SK-N-DZ (cell line): ENCODE measurements around the gene SAMSN1.
"Not testable (repeated sequence)": the region's sequence is repeated elsewhere in the genome, so short reads cannot be mapped to it uniquely, and the experiment has no call there.

Experiments used
- DNase-seq: peaks from one replicate; pipeline ENCODE4 v3.0.0-alpha.2; 2015; ENCODE audit warnings: low spot score

Gene SAMSN1

GRCh38 chr21:14566894-14567293 lies 20.8 kb upstream of the SAMSN1 start:
- DNase-seq = no peak

GRCh38 chr21:14562959-14563358 lies 16.8 kb upstream of the SAMSN1 start:
- DNase-seq = no peak

- DNase-seq = no peak
These were observed 14.4 kb upstream of the SAMSN1 start for GRCh38 chr21:14560555-14560954.

GRCh38 chr21:14560139-14560538 lies 14.0 kb upstream of the SAMSN1 start:
- DNase-seq = no peak

- DNase-seq = no peak
These were observed 13.0 kb upstream of the SAMSN1 start for GRCh38 chr21:14559102-14559501.

GRCh38 chr21:14557413-14557812 lies 11.3 kb upstream of the SAMSN1 start:
- DNase-seq = no peak

GRCh38 chr21:14554948-14555347 lies 8.8 kb upstream of the SAMSN1 start:
- DNase-seq = no peak

GRCh38 chr21:14553422-14553821 lies 7.3 kb upstream of the SAMSN1 start:
- no peak for DNase-seq

GRCh38 chr21:14551741-14552140 lies 5.6 kb upstream of the SAMSN1 start:
- no peak for DNase-seq

- no peak for DNase-seq
These were observed 4.0 kb upstream of the SAMSN1 start for GRCh38 chr21:14550135-14550534.

- DNase-seq = no peak
These were observed 2.7 kb upstream of the SAMSN1 start for GRCh38 chr21:14548779-14549178.

- no peak for DNase-seq
These were observed 1.9 kb upstream of the SAMSN1 start for GRCh38 chr21:14547834-14548513.

- DNase-seq = not testable (repeated sequence)
These were observed 604 bp upstream of the SAMSN1 start for GRCh38 chr21:14546719-14547118.

- no peak for DNase-seq
These were observed 2.1 kb downstream of the SAMSN1 start for GRCh38 chr21:14543983-14544382.

- DNase-seq = no peak
These were observed 3.5 kb downstream of the SAMSN1 start for GRCh38 chr21:14542638-14543037.

- DNase-seq = no peak
These were observed 4.1 kb downstream of the SAMSN1 start for GRCh38 chr21:14541841-14542490.

- DNase-seq = no peak
These were observed 7.6 kb downstream of the SAMSN1 start for GRCh38 chr21:14538483-14538882.

- no peak for DNase-seq
These were observed 9.2 kb downstream of the SAMSN1 start for GRCh38 chr21:14536929-14537328.

GRCh38 chr21:14535702-14536101 lies 10.4 kb downstream of the SAMSN1 start:
- DNase-seq = no peak

- no peak for DNase-seq
These were observed 12.4 kb downstream of the SAMSN1 start for GRCh38 chr21:14533499-14534428.

- DNase-seq = no peak
These were observed 14.3 kb downstream of the SAMSN1 start for GRCh38 chr21:14531757-14532316.

- no peak for DNase-seq
These were observed 15.5 kb downstream of the SAMSN1 start for GRCh38 chr21:14530592-14530991.
